SIG-M5 treated with dmso at 0.1 percent for 504 hours (cell line): ENCODE measurements around the gene PCLAF.
"Not testable (repeated sequence)": the region's sequence is repeated elsewhere in the genome, so short reads cannot be mapped to it uniquely, and the experiment has no call there.

Experiments
- DNase-seq: peaks from one replicate; lab custom pipeline; 2025; ENCODE audit not compliant: unreplicated experiment; lab: John Stamatoyannopoulos, UW

Gene PCLAF

GRCh38 chr15:64381000-64381751 is at the start of gene PCLAF:
TSS of gene PCLAF (minus strand) at chr15:64381441. CDS start at chr15:64381371, 70 bp downstream.
- DNase-seq: peak; percentile 96

- peak; percentile 89 for DNase-seq
These were observed 48.9 kb upstream of the PCLAF start for GRCh38 chr15:64430000-64430735.

GRCh38 chr15:64429448-64429847 is 48.2 kb upstream of the PCLAF start:
- no peak for DNase-seq

GRCh38 chr15:64426845-64427465 is 45.7 kb upstream of the PCLAF start:
- DNase-seq: no peak

GRCh38 chr15:64425221-64425620 is 44.0 kb upstream of the PCLAF start:
- DNase-seq: no peak

- no peak for DNase-seq
These were observed 42.7 kb upstream of the PCLAF start for GRCh38 chr15:64423970-64424369.

GRCh38 chr15:64422697-64423096 is 41.5 kb upstream of the PCLAF start:
- no peak for DNase-seq

GRCh38 chr15:64412216-64412615 is 31.0 kb upstream of the PCLAF start:
- no peak for DNase-seq

GRCh38 chr15:64400583-64400982 is 19.3 kb upstream of the PCLAF start:
- DNase-seq: no peak

- no peak for DNase-seq
These were observed 17.3 kb upstream of the PCLAF start for GRCh38 chr15:64398575-64398974.

GRCh38 chr15:64396789-64397188 is 15.5 kb upstream of the PCLAF start:
- no peak for DNase-seq

GRCh38 chr15:64392471-64392870 is 11.2 kb upstream of the PCLAF start:
- DNase-seq: not testable (repeated sequence)

- DNase-seq: no peak
These were observed 7.8 kb upstream of the PCLAF start for GRCh38 chr15:64389036-64389435.

- peak; percentile 98 for DNase-seq
These were observed 6.4 kb upstream of the PCLAF start, which contains the start of gene TRIP4 for GRCh38 chr15:64387562-64388168. TSS of gene TRIP4 (plus strand) at chr15:64387836. CDS start at chr15:64387864, 28 bp downstream.

- DNase-seq: no peak
These were observed 5.0 kb upstream of the PCLAF start for GRCh38 chr15:64386291-64386690.

- DNase-seq: no peak
These were observed 2.5 kb upstream of the PCLAF start for GRCh38 chr15:64383760-64384159.

GRCh38 chr15:64380130-64380870 is 941 bp downstream of the PCLAF start:
- DNase-seq: not testable (repeated sequence)

- DNase-seq: no peak
These were observed 1.9 kb downstream of the PCLAF start for GRCh38 chr15:64379216-64379960.

- DNase-seq: no peak
These were observed 7.9 kb downstream of the PCLAF start for GRCh38 chr15:64373360-64373759.

- DNase-seq: not testable (repeated sequence)
These were observed 9.9 kb downstream of the PCLAF start for GRCh38 chr15:64371383-64371782.
